Suprapubic skin (tissue), 4 donors: ENCODE results near the gene RNF141. TPM values are rescaled to one million over a fixed set of nuclear protein-coding genes. Genes with fewer than 3 reads are reported as not detected.

Source experiments
- DNase-seq, 2 donors: peaks; one replicate each; pipeline ENCODE4 v3.0.0-alpha.2; 2019; ENCODE audit warnings: low spot score in 2 of 2
- H3K27ac ChIP-seq: fragments of 200-600 bp; sonication (generic); one replicate; pipeline ENCODE4 v1.5.1; 2019
- H3K27me3 ChIP-seq: fragments of 200-600 bp; sonication (generic); one replicate; pipeline ENCODE4 v1.5.1; 2019
- H3K36me3 ChIP-seq: fragments of 200-600 bp; sonication (generic); one replicate; pipeline ENCODE4 v1.5.1; 2019
- H3K4me1 ChIP-seq: fragments of 200-600 bp; sonication (generic); one replicate; pipeline ENCODE4 v1.5.1; 2019
- H3K4me3 ChIP-seq: fragments of 200-600 bp; sonication (generic); one replicate; pipeline ENCODE4 v1.5.1; 2019; ENCODE audit warnings: mild to moderate bottlenecking
- H3K9me3 ChIP-seq: fragments of 200-600 bp; sonication (generic); one replicate; pipeline ENCODE4 v1.5.1; 2019
- EP300 ChIP-seq: sonication (generic); formaldehyde crosslinking; IDR thresholded peaks from one replicate; pipeline ENCODE4 v1.6.1; 2017; ENCODE audit warnings: antibody characterized with exemption
- POLR2A ChIP-seq, 2 donors: fragments of 450-650 bp; IDR thresholded peaks; one replicate each; pipeline ENCODE4 v1.6.1; 2017; ENCODE audit warnings: antibody characterized with exemption in 2 of 2, mild to moderate bottlenecking in 2 of 2, moderate library complexity in 2 of 2
- POLR2AphosphoS5 ChIP-seq, 3 donors: sonication (generic); formaldehyde crosslinking; IDR thresholded peaks; one replicate each; pipeline ENCODE4 v1.6.1; 2017; ENCODE audit warnings: antibody characterized with exemption in 3 of 3
- WGBS: methylation state at CpG from one replicate; pipeline ENCODE4 v1.1.5; 2018; 5-methylcytosine and 5-hydroxymethylcytosine counted together
- total RNA-seq, 4 donors: library from RNA; depleted of rRNA; stranded (reverse); fragments of >200 nt; gene quantifications; one replicate each; pipeline ENCODE4 v1.1.0, GENCODE V29; 2016
- TF ChIP-seq, protein P1 (sequence below), 2 donors: fragments of 200-600 bp in 1 of 2; fragments of 450-650 bp in 1 of 2; sonication (generic) in 1 of 2; IDR thresholded peaks; one replicate each; pipeline ENCODE4 v1.5.1; 2016 to 2019; ENCODE audit warnings: antibody characterized with exemption in 2 of 2, mild to moderate bottlenecking in 1 of 2, moderate library complexity in 1 of 2

RNF141 gene
- total RNA-seq, 4 donors from 2014 or later: 68.2 to 83.4 (median 73.7) TPM

- Histone ChIP-seq H3K4me3 (no peak overlapping the region), H3K36me3 (no peaks in the 10 kb centered on the region), H3K9me3 (no peaks in the 10 kb centered on the region), H3K27ac (no peak overlapping the region), H3K27me3 (no peaks in the 10 kb centered on the region), H3K4me1 (no peaks in the 10 kb centered on the region)
- TF ChIP-seq, protein P1, sequence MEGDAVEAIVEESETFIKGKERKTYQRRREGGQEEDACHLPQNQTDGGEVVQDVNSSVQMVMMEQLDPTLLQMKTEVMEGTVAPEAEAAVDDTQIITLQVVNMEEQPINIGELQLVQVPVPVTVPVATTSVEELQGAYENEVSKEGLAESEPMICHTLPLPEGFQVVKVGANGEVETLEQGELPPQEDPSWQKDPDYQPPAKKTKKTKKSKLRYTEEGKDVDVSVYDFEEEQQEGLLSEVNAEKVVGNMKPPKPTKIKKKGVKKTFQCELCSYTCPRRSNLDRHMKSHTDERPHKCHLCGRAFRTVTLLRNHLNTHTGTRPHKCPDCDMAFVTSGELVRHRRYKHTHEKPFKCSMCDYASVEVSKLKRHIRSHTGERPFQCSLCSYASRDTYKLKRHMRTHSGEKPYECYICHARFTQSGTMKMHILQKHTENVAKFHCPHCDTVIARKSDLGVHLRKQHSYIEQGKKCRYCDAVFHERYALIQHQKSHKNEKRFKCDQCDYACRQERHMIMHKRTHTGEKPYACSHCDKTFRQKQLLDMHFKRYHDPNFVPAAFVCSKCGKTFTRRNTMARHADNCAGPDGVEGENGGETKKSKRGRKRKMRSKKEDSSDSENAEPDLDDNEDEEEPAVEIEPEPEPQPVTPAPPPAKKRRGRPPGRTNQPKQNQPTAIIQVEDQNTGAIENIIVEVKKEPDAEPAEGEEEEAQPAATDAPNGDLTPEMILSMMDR (IDR thresholded peaks at IDR 0.05): no peak
- WGBS: 73% methylated on average over 1 of the region's 1 CpG
- peak in 1 of 2 donors; percentile 41 for DNase-seq
These were observed 64.6 kb downstream of the RNF141 start for GRCh38 chr11:10476342-10476741.

- 96% methylated on average over 2 of the region's 2 CpGs for WGBS
- peak; percentile 47 to 58 for DNase-seq
- H3K27ac ChIP-seq: no peak overlapping the region
These were observed 66.4 kb downstream of the RNF141 start for GRCh38 chr11:10474551-10474950.

DNA sequence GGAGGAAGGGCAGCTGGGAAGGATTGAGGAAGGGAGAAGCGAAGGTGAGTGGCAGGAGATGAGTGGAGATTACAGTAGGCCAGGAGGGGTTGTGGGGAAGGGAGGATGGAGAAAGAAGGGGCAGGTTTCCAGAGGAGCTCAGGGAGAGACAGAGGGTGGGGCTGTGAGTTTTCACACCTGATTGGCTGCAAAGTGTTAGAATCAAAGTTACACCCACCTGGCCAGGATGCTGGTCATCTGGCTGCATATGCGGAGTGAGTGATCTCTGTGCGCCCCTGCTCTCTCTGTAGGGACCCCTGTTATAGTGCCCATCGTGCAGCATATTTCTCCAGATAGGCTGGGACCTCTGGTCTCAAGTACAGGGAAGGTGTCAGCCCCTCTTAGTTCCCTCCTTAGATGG is 67.6 kb downstream of the RNF141 start:
- peak; percentile 25 to 61 for DNase-seq
- no peaks in the 10 kb centered on the region for H3K4me1 ChIP-seq
- no peaks in the 10 kb centered on the region for H3K27me3 ChIP-seq
- no peaks in the 10 kb centered on the region for H3K9me3 ChIP-seq
- 88% methylated on average over 4 of the region's 4 CpGs for WGBS
- no peaks in the 10 kb centered on the region for H3K36me3 ChIP-seq
- H3K4me3 ChIP-seq: no peak overlapping the region
- H3K27ac ChIP-seq: no peak overlapping the region
- no peak for TF ChIP-seq POLR2AphosphoS5 (IDR thresholded peaks at IDR 0.05)

More at GRCh38 chr11:10474551-10474950, 66.4 kb downstream of the RNF141 start:
- H3K36me3 ChIP-seq: no peaks in the 10 kb centered on the region
- TF ChIP-seq, protein P1 (IDR thresholded peaks at IDR 0.05): no peak
- no peak for TF ChIP-seq POLR2AphosphoS5 (IDR thresholded peaks at IDR 0.05)
- no peak for TF ChIP-seq POLR2A (IDR thresholded peaks at IDR 0.05)
- no peak overlapping the region for H3K4me3 ChIP-seq
- no peaks in the 10 kb centered on the region for H3K4me1 ChIP-seq
- no peaks in the 10 kb centered on the region for H3K9me3 ChIP-seq
- H3K27me3 ChIP-seq: no peaks in the 10 kb centered on the region

GRCh38 chr11:10462746-10463300 is 78.2 kb downstream of the RNF141 start:
- peaks cover 16% of the 10 kb centered on the region for H3K36me3 ChIP-seq
- 96% methylated on average over 5 of the region's 5 CpGs for WGBS
- no peaks in the 10 kb centered on the region for H3K27me3 ChIP-seq

More at GRCh38 chr11:10462746-10463300, 78.2 kb downstream of the RNF141 start:
- H3K27ac ChIP-seq: no peak overlapping the region
- H3K4me1 ChIP-seq: peaks cover 12% of the 10 kb centered on the region
- TF ChIP-seq, protein P1 (IDR thresholded peaks at IDR 0.05): no peak
- TF ChIP-seq EP300 (no peak), POLR2A (IDR thresholded peaks at IDR 0.05) (no peak), POLR2AphosphoS5 (IDR thresholded peaks at IDR 0.05) (no peak)
- H3K4me3 ChIP-seq: no peak overlapping the region
- no peaks in the 10 kb centered on the region for H3K9me3 ChIP-seq
- no peak for DNase-seq

Other genes with a start within 250 kb of the RNF141 start
- 100 to 1,000 TPM in 1 of 4 donors, 10 to 100 TPM in 3; 42.3 to 106 (median 45.3) TPM for gene SBF2, start 247.0 kb downstream of the RNF141 start, total RNA-seq
- gene ADM, start 236.1 kb downstream of the RNF141 start, total RNA-seq: 100 to 1,000 TPM in 1 of 4 donors, 10 to 100 TPM in 3; 48.7 to 140 (median 69.0) TPM
- gene AMPD3, start 85.9 kb downstream of the RNF141 start, total RNA-seq: 10 to 100 TPM; 23.5 to 51.7 (median 27.4) TPM
- 10 to 100 TPM in 2 of 4 donors, 1 to 10 TPM in 2; 3.9 to 17.0 (median 11.1) TPM for gene LYVE1, start 27.5 kb upstream of the RNF141 start, total RNA-seq
- gene IRAG1, start 152.6 kb upstream of the RNF141 start, total RNA-seq: 1 to 10 TPM; 2.9 to 4.6 (median 4.2) TPM
- gene CTR9, start 210.1 kb upstream of the RNF141 start, total RNA-seq: 10 to 100 TPM; 28.6 to 34.1 (median 30.5) TPM